Measurements from ENCODE around the gene B4GALT5.

GRCh38 chr20:49750611-49751396, 37.1 kb upstream of the B4GALT5 start:
- no peak for TF ChIP-seq CTCF (IDR thresholded peaks at IDR 0.05)
- no peak for TF ChIP-seq POLR2A (IDR thresholded peaks at IDR 0.05)
